GM11168 (cell line): ENCODE results near the gene LGALS4.
"Not testable (repeated sequence)": the region's sequence is repeated elsewhere in the genome, so short reads cannot be mapped to it uniquely, and the experiment has no call there.

Experiments used
- in situ Hi-C: fragments of 300-500 bp; cut with MboI; formaldehyde crosslinking; loops from one replicate; pipeline ENCODE4 v1.12.0; 2022; ENCODE audit warnings: low sequenced_read_pairs; ENCODE audit not compliant: unreplicated experiment

LGALS4 gene

DNA sequence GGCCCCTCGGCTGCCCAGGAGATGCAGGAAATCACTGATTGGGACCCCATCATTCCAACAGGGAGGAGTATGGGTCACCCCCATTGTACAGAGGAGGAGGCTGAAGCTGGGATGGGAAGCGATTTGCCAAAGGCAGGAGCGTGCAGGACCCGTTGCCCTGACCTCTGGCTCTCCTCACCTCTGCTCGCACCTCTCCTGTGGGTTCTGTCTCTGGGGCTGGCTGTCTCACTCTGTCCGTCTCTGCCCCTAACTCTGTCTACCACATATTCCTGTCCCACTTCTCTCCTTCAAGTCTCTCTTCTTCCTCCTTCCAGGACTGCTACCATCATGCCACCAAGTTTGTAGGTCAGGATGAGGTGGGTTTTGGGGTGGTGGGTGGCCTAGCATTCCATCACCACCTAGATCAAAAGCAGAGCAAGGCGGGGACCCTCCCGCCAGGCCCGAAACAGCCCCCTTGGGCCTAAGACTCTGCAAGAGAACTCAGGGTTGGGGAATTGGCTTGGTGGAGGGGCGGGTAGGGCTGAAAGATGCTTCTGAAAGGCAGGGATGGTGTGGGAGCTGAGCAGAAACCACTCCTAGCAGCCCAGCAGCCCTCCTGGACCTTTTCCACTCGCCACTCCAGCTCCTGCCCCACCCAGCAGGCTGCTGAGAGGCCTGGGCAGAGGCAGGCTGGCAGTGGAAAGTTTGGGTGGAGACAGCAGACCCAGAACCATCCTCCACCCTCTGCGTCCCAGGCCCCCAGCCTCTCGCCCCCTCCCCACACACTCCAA is 38.4 kb downstream of the LGALS4 start:
- in situ Hi-C loops, result no loop called here

DNA sequence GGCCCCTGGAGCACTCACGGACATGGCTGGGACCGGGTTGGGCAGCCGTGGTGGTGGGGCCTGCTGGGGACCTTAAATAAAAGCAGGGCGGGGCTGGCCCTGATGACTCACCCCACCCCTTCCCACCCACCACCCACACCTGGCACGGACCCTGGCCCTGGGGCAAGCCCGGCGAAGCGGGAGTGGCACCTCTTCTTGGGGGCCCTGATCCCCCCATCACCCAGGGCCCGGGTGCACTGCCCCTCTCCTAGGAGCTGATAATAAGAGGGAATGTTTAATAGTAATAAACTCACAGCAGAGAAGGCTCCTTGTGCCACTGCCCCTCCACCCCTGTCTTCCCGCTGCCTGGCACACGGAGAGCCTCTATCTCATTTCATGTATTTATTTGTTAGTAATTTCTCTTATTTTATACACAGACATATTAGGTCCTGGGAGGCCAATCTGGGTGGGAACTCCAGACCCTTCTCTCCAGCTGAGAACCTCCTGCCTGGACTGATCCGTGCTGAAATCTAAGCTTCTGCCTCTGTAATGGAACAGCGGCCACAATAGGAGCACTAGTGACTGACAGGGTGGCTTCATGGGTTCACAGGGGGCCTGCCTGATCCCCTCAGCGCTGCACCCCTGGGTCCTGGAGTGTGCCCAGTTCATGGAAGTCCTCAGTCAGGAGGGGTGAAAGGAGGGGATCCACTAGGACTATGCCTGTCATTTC is 39.1 kb downstream of the LGALS4 start, which contains the start of gene LGALS7:
TSS of gene LGALS7 (minus strand) at position 49 of the 709 bp plus-strand sequence. CDS start at position 24, 25 bp downstream.
- in situ Hi-C loops, result no loop called here

- in situ Hi-C loops, result not testable (repeated sequence)
These were observed 41.2 kb downstream of the LGALS4 start for GRCh38 chr19:38771569-38771968.

DNA sequence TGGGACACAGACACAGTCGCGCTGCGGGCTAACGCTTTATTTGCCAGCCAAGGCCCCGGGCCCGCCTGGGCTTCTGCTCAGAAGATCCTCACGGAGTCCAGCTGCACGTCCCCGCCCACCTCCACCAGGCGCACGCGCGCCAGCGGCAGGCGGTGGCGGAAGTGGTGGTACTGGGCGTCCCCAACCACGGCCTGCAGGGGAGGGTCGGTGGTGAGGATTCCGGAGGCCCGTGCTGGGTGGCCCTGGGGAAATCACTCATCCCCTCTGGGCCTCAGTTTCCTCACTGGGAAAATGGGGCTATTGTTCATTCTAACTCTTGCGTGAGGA is 41.8 kb downstream of the LGALS4 start:
- in situ Hi-C loops, result not testable (repeated sequence)

DNA sequence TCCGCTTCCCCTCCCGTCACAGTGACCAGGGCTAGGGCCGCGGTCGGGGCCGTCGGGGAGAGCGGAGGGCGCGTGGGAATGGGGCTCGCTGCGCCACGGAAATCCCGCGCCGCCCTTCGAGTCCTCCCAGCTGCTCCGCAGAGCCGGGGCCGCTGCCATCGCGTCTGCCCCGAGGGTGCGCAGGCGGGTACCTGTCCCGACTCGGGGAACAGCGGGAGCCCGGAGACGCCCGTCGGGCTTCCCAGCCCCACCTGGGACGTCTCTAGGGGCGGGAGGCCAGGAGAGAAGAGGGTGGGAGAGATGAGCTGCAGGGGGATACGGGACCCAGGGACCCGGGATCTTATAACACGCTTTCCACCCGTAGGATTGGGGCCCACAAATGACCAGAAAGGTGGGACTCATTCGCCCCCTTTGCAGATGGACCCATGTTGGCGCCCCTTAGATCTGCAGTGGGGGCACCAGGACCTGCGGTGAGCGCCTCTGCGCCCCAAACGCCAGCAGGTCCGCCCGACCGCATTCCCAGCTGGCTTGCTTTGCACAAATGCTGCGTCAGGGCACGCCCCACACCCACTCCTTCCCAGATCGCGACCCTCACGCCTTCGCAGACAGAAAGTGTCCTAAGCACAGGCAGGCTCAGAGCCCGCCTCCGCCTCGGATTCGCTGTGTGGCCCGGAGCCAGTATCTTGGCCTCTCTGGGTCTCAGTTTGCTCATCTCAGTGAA is 42.4 kb downstream of the LGALS4 start:
- in situ Hi-C loops, result not testable (repeated sequence)

GRCh38 chr19:38769635-38770211 is 43.0 kb downstream of the LGALS4 start:
- in situ Hi-C loops, result no loop called here

- in situ Hi-C loops, result no loop called here
These were observed 46.3 kb downstream of the LGALS4 start for GRCh38 chr19:38766276-38767047.

DNA sequence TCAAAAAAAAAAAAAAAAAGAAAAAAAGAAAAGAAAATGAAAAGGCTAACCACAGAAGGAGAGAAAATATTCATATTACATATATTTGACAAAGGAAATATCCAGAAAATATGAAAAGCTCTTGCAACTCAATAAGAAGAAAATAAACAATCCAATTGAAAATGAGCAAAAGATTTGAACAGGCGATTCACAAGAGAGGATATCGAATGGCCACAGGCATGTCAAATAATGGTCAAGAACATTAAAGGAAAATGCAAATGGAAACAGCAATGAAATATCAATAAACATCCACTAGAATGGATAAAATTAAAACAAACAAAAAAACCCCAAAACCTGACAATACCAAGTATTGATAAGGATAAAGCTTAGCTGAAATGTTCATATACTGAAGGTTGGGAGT is 47.5 kb downstream of the LGALS4 start:
- in situ Hi-C loops, result no loop called here

- in situ Hi-C loops, result no loop called here
These were observed 48.9 kb downstream of the LGALS4 start for GRCh38 chr19:38763795-38764220.

DNA sequence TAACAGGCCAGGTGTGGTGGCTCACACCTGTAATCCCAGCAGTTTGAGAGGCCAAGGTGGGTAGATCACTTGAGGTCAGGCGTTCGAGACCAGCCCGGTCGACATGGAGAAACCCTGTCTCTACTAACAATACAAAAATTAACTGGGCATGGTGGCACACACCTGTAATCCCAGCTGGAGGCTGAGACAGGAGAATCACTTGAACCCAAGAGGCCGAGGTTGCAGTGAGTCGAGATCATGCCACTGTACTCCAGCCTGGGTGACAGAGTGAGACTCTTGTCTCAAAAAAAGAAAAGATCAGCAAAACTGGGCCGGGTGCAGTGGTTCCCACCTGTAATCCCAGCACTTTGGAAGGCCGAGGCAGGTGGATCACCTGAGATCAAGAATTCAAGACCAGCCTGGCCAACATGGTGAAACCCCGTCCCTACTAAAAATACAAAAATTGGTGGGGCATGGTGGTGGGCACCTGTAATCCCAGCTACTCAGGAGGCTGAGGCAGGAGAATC is 50.8 kb downstream of the LGALS4 start:
- in situ Hi-C loops, result not testable (repeated sequence)

DNA sequence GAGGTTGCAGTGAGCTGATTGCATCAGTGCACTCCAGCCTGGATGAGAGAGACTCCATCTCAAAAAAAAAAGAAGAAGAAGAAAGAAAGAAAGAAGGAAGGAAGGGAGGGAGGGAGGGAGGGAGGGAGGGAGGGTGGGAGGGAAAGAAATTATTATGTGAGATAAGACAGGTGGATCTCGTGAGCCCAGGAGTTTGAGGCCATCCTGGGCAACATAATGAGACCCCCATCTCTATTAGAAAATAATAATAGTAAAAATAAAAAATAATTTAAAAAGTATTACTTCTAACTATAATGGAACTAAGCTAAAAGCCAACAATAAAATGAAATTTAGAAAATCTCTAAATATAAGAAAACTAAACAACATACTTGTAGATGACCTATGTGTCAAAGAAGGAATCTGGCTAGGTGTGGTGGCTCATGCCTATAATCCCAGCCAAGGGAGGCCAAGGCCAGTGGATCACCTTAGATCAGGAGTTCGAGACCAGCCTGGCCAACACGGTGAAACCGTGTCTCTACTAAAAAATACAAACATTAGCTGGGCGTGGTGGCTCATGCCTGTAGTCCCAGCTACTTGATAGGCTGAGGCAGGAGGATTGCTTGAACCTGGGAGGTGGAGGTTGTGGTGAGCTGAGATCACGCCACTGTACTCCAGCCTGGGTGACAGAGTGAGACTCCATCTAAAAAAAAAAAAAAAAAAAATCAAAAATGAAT is 51.8 kb downstream of the LGALS4 start:
- in situ Hi-C loops, result not testable (repeated sequence)

GRCh38 chr19:38759590-38760003 is 53.1 kb downstream of the LGALS4 start:
- in situ Hi-C loops, result no loop called here

- in situ Hi-C loops, result not testable (repeated sequence)
These were observed 58.5 kb downstream of the LGALS4 start for GRCh38 chr19:38754196-38754595.

DNA sequence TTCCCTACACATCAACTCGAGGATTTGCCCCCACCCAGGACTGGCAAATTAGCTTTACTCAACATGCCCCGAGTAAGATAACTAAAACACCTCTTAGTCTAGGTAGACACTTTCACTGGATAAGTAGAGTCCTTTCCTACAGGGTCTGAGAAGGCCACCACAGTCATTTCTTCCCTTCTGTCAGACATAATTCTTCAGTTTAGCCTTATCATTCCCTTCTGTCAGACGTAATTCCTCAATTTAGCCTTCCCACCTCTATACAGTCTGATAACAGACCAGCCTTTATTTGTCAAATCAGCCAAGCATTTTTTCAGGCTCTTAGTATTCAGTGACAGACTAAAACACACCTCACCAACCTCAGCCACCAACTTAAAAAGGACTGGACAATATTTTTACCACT is 59.0 kb downstream of the LGALS4 start:
- in situ Hi-C loops, result not testable (repeated sequence)
